Fibroblast of pulmonary artery (primary cell): ENCODE results near the gene RER1.

Experiments
- DNase-seq: peaks from one replicate; pipeline ENCODE4 v3.0.0-alpha.2; 2010; ENCODE audit warnings: low read depth
- H3K4me3 ChIP-seq: replicated peaks from 2 replicates; pipeline ENCODE4 v1.5.1; 2011; ENCODE audit warnings: low read depth, mild to moderate bottlenecking, control low read depth, low read length, moderate library complexity
- TF ChIP-seq, protein P1 (sequence below): IDR thresholded peaks from 2 replicates; pipeline ENCODE4 v1.5.1; 2011; ENCODE audit warnings: mild to moderate bottlenecking, control low read depth, low read length, inconsistent platforms; ENCODE audit errors: missing control alignments

The RER1 gene

GRCh38 chr1:2389644-2390043 lies 2.0 kb upstream of the RER1 start:
- TF ChIP-seq, protein P1, sequence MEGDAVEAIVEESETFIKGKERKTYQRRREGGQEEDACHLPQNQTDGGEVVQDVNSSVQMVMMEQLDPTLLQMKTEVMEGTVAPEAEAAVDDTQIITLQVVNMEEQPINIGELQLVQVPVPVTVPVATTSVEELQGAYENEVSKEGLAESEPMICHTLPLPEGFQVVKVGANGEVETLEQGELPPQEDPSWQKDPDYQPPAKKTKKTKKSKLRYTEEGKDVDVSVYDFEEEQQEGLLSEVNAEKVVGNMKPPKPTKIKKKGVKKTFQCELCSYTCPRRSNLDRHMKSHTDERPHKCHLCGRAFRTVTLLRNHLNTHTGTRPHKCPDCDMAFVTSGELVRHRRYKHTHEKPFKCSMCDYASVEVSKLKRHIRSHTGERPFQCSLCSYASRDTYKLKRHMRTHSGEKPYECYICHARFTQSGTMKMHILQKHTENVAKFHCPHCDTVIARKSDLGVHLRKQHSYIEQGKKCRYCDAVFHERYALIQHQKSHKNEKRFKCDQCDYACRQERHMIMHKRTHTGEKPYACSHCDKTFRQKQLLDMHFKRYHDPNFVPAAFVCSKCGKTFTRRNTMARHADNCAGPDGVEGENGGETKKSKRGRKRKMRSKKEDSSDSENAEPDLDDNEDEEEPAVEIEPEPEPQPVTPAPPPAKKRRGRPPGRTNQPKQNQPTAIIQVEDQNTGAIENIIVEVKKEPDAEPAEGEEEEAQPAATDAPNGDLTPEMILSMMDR = no peak
- no peak for DNase-seq
- H3K4me3 ChIP-seq = no peak overlapping the region

GRCh38 chr1:2391931-2392509 lies 379 bp downstream of the RER1 start:
- DNase-seq = no peak
- H3K4me3 ChIP-seq = peak overlapping the region; percentile 79
- TF ChIP-seq, protein P1 = no peak

DNA sequence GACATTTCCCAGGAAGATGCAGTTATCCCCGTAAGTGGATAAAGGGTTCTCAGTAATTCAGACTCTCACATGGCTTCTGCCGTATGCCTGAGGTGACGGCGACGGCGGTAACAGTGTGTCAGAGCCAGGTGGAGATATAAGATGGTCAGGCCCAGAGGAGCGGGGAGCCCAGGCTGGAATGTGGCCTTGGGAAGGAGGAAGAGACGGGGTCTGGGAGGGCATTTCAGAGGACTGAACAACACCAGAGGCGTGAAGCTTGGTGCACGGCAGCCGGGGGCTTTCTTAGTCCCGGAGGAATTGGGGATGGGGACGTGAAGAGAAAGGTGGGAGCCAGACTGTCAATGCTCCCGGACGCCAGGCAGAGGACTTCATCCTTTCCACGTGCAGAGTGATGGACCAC lies 1.0 kb downstream of the RER1 start:
- TF ChIP-seq, protein P1 = no peak
- DNase-seq = no peak
- peak overlapping the region; percentile 79 for H3K4me3 ChIP-seq

- H3K4me3 ChIP-seq = no peak overlapping the region
- TF ChIP-seq, protein P1 = no peak
- DNase-seq = no peak
Measured at GRCh38 chr1:2393471-2393877, 1.8 kb downstream of the RER1 start.

DNA sequence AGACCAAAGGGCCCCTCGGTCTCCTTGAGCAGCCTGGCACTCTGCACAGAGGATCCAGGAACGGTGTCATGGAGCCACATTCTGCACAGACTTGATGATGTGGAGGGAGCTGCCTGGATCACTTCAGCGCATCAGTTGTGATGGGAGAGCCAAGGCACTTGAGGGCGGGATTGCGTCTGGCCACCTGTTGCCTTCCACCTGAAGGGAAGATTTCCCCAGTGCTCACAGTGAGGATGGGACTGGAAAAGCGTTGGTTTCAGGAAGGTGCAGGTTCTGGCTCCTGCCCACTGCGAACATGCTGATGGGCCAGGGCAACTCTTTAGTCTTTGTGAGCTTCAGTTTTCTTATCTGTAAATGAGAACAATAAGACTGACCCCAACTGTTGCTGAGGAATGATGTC lies 2.6 kb downstream of the RER1 start:
- TF ChIP-seq, protein P1 = no peak
- no peak for DNase-seq
- H3K4me3 ChIP-seq = no peak overlapping the region

- TF ChIP-seq, protein P1 = no peak
- no peak overlapping the region for H3K4me3 ChIP-seq
- DNase-seq = no peak
Measured at GRCh38 chr1:2394761-2395160, 3.1 kb downstream of the RER1 start.

DNA sequence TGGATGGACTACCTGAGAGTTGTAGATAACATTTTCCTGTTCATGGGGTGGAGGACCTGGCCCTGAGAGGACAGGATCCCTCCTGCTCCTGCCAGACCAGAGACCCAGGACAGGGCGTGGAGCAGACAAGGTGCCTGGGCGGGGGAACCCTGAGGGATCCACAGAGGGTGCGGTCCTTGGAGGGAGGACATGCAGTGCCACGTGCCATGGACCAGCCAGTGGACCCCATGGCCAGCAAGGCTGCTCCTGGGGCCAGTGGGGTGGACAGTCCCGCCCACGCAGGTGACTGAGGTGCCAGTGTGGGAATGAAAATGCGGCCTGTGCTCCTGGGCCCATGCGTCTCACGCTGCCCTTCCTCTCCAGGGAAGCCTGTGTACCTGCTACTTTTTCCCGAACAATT lies 3.6 kb downstream of the RER1 start:
- no peak overlapping the region for H3K4me3 ChIP-seq
- no peak for DNase-seq
- TF ChIP-seq, protein P1 = no peak
